Hepatic stellate cell (primary cell): ENCODE measurements around the gene SULT1E1.
"Not testable (repeated sequence)": the region's sequence is repeated elsewhere in the genome, so short reads cannot be mapped to it uniquely, and the experiment has no call there.

Source experiments
- DNase-seq: peaks from one replicate; pipeline ENCODE4 v3.0.0; 2011; ENCODE audit warnings: low spot score

SULT1E1 gene

DNA sequence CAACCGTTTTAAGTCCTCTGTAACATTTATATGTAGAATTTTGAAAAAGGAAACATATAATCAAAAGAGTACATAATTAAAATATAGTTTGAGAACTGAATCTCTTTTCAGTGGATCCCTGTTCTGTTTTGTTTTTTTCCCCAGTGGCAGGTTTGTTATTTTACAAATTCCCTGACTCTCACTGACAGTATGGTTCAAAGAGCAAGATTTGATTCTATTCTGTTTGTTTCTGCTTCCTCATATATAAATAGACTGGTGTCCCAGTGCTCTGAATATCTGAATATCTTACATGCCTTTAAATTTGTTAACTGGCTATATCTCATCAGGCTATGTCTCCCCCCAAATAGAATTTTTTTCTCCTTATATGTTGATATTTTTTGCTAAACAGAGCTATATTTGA lies 16.6 kb downstream of the SULT1E1 start:
- DNase-seq: no peak

- no peak for DNase-seq
Measured at GRCh38 chr4:69838977-69839376, 21.0 kb downstream of the SULT1E1 start.

- DNase-seq: no peak
Measured at GRCh38 chr4:69836287-69836686, 23.7 kb downstream of the SULT1E1 start.

GRCh38 chr4:69835766-69836165 lies 24.2 kb downstream of the SULT1E1 start:
- DNase-seq: no peak

DNA sequence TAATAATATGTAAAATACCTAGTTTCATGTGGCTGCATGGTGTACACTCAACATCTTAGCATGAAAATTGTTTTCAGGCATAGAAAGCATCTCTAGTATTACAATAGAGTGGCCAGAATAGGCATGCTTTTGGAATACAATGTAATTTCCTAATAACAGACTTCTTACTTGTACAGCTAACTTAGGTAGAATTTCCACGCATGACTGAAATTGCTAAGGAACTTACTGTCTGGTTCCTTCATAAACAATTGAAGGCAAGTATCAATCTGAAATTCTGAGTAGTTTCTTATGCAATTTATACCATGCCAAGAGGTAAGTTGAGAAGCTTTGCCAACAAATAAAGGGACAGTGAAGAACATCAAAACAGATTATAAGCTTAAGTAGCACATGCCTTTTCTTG lies 26.7 kb downstream of the SULT1E1 start:
- DNase-seq: no peak

DNA sequence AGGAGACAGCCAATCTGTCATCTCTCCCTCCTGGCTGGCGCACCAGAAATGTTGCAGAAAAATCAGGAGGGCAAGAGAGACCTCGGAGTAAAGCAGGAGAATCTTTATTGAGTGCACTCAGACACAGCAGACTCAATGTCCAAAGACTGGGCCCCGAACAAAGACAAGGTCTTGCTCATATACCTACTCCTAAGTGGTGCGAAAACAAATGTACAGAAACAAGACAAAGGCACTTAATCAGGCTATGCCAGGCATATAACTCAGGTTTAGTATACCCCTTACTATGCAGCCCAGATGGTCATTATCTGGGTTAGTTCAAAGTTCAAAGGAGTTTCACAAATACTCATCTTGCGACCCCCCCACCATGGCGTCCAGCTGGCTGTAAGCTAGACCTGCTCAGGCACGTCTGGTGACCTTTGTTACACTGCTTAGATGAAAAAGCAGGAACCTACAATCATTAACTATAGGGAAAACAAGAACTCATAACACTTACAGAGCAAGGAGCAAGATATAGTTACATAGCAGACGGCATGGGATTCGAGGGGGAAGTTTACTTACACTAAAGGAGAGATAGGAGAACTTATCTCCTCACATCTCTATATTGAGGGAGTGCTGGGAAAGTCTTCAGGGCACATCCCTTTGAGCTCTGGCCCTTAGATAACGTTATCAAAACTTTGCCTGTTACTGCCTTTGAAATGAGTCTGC lies 27.5 kb downstream of the SULT1E1 start:
- DNase-seq: no peak

GRCh38 chr4:69831646-69832325 lies 28.2 kb downstream of the SULT1E1 start:
- no peak for DNase-seq

- no peak for DNase-seq
Measured at GRCh38 chr4:69831270-69831627, 28.7 kb downstream of the SULT1E1 start.

DNA sequence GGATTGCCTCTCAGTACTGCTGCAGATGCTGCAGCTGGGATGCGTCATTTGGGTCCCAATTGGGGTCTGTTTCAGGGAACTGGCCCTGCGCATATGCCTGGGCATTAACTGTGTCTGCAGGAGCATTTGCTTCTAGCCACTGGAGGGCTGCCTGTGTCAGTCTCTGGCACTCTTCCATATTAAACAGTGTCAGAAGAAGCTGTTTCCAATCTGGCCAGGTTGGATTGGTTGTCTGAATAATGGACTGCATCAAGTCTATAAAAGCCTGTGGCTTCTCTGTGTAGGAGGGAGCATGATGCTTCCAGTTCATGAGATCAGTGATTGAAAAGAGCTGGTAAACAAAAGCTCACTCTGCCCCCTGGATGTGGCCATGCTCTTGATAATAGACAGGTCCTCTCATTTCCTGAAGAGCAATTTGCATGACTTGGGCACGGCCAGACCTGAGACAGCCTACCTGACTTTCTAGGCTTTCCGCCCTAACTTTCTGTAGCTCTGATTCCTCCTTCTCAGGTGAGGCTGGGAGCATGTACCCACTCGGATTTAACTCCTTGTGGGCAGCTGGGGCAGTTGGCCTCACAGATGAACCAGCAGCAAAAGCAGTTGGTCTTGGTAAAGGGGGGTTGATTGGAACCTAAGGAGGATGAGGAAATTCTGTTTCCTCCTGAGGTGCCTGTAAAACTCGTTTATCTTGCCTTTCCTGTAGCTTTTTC lies 29.2 kb downstream of the SULT1E1 start:
- no peak for DNase-seq

GRCh38 chr4:69830192-69830559 lies 29.8 kb downstream of the SULT1E1 start:
- no peak for DNase-seq

DNA sequence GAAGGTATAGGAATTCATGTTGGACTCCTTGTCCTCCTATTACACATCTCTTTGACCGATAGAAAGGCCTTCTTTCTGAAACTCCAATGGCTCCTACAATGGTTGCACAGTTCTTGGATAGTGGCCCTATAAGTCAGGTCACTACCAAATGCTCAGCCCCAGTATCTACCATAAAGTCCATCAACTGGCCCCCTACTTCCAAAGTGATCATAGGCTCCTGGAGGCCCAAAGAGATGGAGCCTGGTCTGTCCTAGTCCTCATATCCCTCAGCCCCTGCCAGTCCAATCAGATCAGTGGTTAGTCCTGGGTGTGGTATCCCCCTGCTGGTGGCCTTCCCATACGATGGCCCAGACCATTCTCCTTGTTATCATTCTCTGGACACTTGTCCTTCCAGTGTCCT lies 30.3 kb downstream of the SULT1E1 start:
- no peak for DNase-seq

DNA sequence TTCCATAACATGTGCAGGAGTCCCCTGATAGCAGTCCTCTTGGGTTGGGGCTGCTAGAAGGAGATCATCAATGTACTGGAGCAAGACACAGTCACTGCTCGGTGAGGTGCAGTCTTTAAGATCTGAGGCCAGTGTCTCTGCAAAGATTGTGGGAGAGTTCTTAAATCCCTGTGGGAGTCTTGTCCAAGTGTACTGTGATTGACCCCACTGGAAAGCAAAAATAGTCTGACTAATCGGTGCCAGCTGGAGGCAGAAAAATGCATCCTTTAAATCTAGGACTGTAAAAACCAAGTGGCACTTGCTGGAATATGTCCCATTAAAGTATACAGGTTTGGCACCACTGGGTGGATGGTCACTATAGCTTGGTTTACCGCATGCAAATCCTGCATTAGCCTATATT lies 31.1 kb downstream of the SULT1E1 start:
- peak; percentile 7 for DNase-seq

GRCh38 chr4:69825056-69825455 lies 34.9 kb downstream of the SULT1E1 start:
- not testable (repeated sequence) for DNase-seq

- DNase-seq: no peak
Measured at GRCh38 chr4:69823481-69824186, 36.3 kb downstream of the SULT1E1 start.

DNA sequence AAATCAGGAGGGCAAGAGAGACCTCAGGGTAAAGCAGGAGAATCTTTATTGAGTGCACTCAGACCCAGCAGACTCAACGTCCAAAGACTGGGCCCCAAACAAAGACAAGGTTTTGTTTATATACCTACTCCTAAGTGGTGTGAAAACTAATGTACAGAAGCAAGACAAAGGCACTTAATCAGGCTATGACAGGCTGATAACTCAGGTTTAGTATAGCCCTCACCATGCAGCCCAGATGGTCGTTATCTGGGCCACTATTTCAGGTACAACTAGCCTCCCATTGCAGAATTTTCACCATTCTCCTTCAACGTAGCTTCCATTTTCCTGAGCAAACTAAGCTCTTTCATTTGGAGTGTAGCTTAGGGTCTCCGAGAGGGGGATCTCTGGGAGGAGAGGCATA lies 36.9 kb downstream of the SULT1E1 start:
- DNase-seq: no peak

GRCh38 chr4:69822198-69822597 lies 37.7 kb downstream of the SULT1E1 start:
- no peak for DNase-seq

DNA sequence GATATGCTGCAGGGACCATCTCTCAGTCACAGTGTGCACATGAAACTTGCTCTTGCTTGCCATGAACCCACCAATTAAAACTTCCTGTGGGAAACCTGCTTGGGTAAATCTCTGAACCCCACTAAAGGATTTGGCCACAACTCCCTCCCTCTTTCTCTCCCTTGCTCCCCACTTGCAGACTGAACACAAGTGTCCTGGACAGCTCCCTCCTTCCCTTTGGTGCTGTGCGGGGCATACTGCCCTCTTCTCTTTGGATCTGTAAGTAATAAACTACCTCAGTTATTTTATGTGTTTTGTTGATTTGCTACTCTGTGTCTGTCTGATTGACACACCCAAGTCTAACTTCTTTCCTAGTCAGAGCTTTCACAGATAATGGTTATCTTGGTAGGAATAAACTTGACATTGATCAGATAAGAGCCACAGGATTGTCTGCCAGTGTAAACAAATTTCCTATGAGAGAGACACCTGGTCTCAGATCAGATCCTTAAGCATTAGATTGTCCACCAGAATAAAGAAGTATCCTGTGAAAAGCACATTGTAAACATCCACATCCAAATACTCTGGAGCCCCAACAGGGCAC lies 41.8 kb downstream of the SULT1E1 start:
- no peak for DNase-seq

GRCh38 chr4:69816236-69816635 lies 43.7 kb downstream of the SULT1E1 start:
- DNase-seq: no peak

DNA sequence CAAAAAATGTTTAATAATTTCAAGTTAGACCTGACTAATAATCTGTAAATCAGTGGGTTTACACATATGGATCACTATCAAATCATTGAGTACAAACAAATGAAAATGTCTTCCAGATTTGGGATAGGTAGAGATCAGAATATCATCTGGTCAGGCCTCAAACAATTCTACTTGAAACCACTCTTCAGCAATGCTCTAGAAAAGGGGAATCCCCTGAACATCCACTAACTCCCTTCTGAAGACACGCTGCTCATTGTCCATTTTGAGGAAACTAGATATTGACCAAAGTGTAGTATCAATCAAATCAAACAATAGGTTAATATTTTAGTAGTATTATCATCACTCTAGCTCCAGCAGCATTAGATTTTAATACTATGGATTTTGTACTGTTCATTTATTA lies 46.3 kb downstream of the SULT1E1 start:
- no peak for DNase-seq

GRCh38 chr4:69811166-69811565 lies 48.8 kb downstream of the SULT1E1 start:
- DNase-seq: no peak

- peak; percentile 27 for DNase-seq
Measured at GRCh38 chr4:69800599-69800998, 59.3 kb downstream of the SULT1E1 start.

- no peak for DNase-seq
Measured at GRCh38 chr4:69799337-69799736, 60.6 kb downstream of the SULT1E1 start.
